ENCODE data around the gene VCP. TPM values are rescaled to one million over a fixed set of nuclear protein-coding genes. Genes with fewer than 3 reads are reported as not detected.
A peak's percentile ranks its signal among the peaks of the same experiment; 100 is the strongest.

VCP gene
- total and polyA plus RNA-seq, 9 of the 15 experiments (the other 6 are each of a cell fraction or from before 2014, with no cell fraction given), result 7.1 to 257 (median 199) TPM

DNA sequence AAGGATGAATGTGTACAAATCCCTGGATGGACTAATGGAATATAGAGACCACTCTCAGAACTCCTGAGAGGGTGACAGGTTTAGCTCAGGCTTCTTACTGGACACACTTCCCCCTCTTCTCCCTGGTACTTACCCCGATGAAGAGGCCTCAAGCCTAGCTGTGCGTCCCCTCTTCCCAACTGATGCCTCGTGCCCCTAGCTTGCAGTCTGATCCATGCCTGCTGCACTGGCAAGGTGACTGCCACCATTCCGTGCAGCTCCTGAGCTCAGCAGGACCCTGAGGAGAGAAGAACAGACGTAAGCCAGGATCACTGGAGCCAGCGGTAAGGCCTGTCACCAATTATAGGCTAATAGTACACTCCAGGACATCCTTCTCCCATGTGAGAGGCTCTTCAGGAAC, 36.0 kb upstream of the VCP start:
- Histone ChIP-seq H3K4me1 (replicated peaks in 1 of 2; ENCODE audit: control insufficient read depth in 2 of 2, insufficient read depth in 2 of 2, low read length in 2 of 2) (peaks cover 36 to 42% of the 10 kb centered on the region in 2 experiments), H3K9me3 (replicated peaks; ENCODE audit: control insufficient read depth, insufficient read depth, low read depth, low read length) (no peaks in the 10 kb centered on the region), H3K27me3 (ENCODE audit: control insufficient read depth in 2 of 2, insufficient read depth in 2 of 2, low read length in 2 of 2) (no peaks in the 10 kb centered on the region), H3K27ac (ENCODE audit: extremely low read depth, low read depth, low read length) (peak overlapping the region; percentile 74), H3K4me3 (no peak overlapping the region), H3K9me1 (ENCODE audit: control insufficient read depth, insufficient read depth, low read length) (no peaks in the 10 kb centered on the region), H2AFZ (ENCODE audit: low read depth, low read length) (no peak overlapping the region), H3K36me3 (ENCODE audit: control insufficient read depth, insufficient read depth, low read length) (peaks cover 28% of the 10 kb centered on the region; the same call in 2 of the 3 replicates), H4K20me1 (replicated peaks; ENCODE audit: control insufficient read depth, insufficient read depth, low read length) (no peaks in the 10 kb centered on the region), H3K9ac (ENCODE audit: insufficient read depth in 1 of 2, low read depth in 2 of 2, low read length in 2 of 2) (peak overlapping the region; percentile 39 to 82; a peak in 3 of 4 replicates), H3K79me2 (ENCODE audit: control insufficient read depth, insufficient read depth, low read length) (peaks cover 32% of the 10 kb centered on the region), H3K4me2 (ENCODE audit: insufficient read depth, low read length) (peak overlapping the region; percentile 82)
- ChIA-PET CTCF (ENCODE audit: low intra/inter-chr PET ratio) (no interaction called here), POLR2A (interaction anchor here (1.2 to 1.3 kb wide), 2 partner anchors 8 to 209 kb away, joined by 3 read pairs; no protein-coding TSS in a partner anchor)
- ATAC-seq, result no peak
- intact Hi-C loops (cut with micrococcal nuclease), result no loop called here
- no peak for FAIRE-seq
- in situ Hi-C loops (cut with MboI), result no loop called here
- BruUV-seq (replicated peaks), result no TSS peak
- 68% methylated on average over 4 of the region's 6 CpGs for WGBS (ENCODE audit: insufficient coverage, low coverage, missing lambda C conversion rate)
- DNase-seq (ENCODE audit: extremely low read depth in 1 of 4, low spot score in 3 of 4), result no peak
- TF ChIP-seq POU5F1 (IDR thresholded peaks at IDR 0.05; ENCODE audit: borderline replicate concordance, low read depth, low read length, partially characterized antibody), result no peak
- no peak for TF ChIP-seq NFXL1 (CRISPR knock-in tag; IDR thresholded peaks at IDR 0.05)
- TF ChIP-seq ZNF121 (CRISPR knock-in tag; conservative IDR thresholded peaks at IDR 0.05), result no peak
- TF ChIP-seq, protein P1, sequence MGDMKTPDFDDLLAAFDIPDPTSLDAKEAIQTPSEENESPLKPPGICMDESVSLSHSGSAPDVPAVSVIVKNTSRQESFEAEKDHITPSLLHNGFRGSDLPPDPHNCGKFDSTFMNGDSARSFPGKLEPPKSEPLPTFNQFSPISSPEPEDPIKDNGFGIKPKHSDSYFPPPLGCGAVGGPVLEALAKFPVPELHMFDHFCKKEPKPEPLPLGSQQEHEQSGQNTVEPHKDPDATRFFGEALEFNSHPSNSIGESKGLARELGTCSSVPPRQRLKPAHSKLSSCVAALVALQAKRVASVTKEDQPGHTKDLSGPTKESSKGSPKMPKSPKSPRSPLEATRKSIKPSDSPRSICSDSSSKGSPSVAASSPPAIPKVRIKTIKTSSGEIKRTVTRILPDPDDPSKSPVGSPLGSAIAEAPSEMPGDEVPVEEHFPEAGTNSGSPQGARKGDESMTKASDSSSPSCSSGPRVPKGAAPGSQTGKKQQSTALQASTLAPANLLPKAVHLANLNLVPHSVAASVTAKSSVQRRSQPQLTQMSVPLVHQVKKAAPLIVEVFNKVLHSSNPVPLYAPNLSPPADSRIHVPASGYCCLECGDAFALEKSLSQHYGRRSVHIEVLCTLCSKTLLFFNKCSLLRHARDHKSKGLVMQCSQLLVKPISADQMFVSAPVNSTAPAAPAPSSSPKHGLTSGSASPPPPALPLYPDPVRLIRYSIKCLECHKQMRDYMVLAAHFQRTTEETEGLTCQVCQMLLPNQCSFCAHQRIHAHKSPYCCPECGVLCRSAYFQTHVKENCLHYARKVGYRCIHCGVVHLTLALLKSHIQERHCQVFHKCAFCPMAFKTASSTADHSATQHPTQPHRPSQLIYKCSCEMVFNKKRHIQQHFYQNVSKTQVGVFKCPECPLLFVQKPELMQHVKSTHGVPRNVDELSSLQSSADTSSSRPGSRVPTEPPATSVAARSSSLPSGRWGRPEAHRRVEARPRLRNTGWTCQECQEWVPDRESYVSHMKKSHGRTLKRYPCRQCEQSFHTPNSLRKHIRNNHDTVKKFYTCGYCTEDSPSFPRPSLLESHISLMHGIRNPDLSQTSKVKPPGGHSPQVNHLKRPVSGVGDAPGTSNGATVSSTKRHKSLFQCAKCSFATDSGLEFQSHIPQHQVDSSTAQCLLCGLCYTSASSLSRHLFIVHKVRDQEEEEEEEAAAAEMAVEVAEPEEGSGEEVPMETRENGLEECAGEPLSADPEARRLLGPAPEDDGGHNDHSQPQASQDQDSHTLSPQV (IDR thresholded peaks at IDR 0.05), result no peak
- no peak for TF ChIP-seq ZNF551 (CRISPR knock-in tag; IDR thresholded peaks at IDR 0.05)
- no peak for TF ChIP-seq CHD4 (IDR thresholded peaks at IDR 0.05; ENCODE audit: insufficient read depth, insufficient replicate concordance, low read depth, low read length, poor library complexity, severe bottlenecking)
- TF ChIP-seq ZNF766 (CRISPR knock-in tag; conservative IDR thresholded peaks at IDR 0.05), result no peak
- TF ChIP-seq, protein P2, sequence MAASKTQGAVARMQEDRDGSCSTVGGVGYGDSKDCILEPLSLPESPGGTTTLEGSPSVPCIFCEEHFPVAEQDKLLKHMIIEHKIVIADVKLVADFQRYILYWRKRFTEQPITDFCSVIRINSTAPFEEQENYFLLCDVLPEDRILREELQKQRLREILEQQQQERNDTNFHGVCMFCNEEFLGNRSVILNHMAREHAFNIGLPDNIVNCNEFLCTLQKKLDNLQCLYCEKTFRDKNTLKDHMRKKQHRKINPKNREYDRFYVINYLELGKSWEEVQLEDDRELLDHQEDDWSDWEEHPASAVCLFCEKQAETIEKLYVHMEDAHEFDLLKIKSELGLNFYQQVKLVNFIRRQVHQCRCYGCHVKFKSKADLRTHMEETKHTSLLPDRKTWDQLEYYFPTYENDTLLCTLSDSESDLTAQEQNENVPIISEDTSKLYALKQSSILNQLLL (CRISPR knock-in tag; IDR thresholded peaks at IDR 0.05; ENCODE audit: borderline replicate concordance), result no peak
- TF ChIP-seq SMARCE1 (IDR thresholded peaks at IDR 0.05), result no peak
- TF ChIP-seq MYC (IDR thresholded peaks at IDR 0.05; ENCODE audit: low read depth, low read length), result no peak
- no peak for TF ChIP-seq MYC (CRISPR knock-in tag; IDR thresholded peaks at IDR 0.05; ENCODE audit: borderline replicate concordance, low read depth)
- no peak for TF ChIP-seq NFYB (IDR thresholded peaks at IDR 0.05; ENCODE audit: extremely low read depth, insufficient read length)
- TF ChIP-seq ZNF280A (IDR thresholded peaks at IDR 0.05; ENCODE audit: low read depth, partially characterized antibody), result no peak
- no peak for TF ChIP-seq ZNF395 (CRISPR knock-in tag; IDR thresholded peaks at IDR 0.05)

Data from K562 (cell line).